ENCODE data around the gene KIR2DL1. TPM values are rescaled to one million over a fixed set of nuclear protein-coding genes. Genes with fewer than 3 reads are reported as not detected.
"Not testable (repeated sequence)": the region's sequence is repeated elsewhere in the genome, so short reads cannot be mapped to it uniquely, and the experiment has no call there.

KIR2DL1 gene
- total RNA-seq, 1 experiment from 2014 or later = not detected

GRCh38 chr19:54825326-54825725, 55.7 kb downstream of the KIR2DL1 start:
- H3K27ac Mint-ChIP-seq; H3K9ac ChIP-seq (ENCODE audit: extremely low read depth, insufficient read length, low read length); H4K20me1 ChIP-seq (ENCODE audit: control insufficient read depth, insufficient read depth, insufficient read length); H3K27ac ChIP-seq (ENCODE audit: insufficient read length, low read depth, low read length); H3T11ph ChIP-seq (ENCODE audit: low read length); H2BK5ac ChIP-seq (ENCODE audit: insufficient read length, low read length); H3K23me2 ChIP-seq (ENCODE audit: insufficient read length, low read depth, low read length, poor library complexity, severe bottlenecking); DNase-seq; H4K8ac ChIP-seq (replicated peaks; ENCODE audit: insufficient read length, low read depth, low read length); H3K79me2 ChIP-seq (ENCODE audit: insufficient read depth, low read length); H3K4me1 ChIP-seq (ENCODE audit: insufficient read depth, low read length); H2BK12ac ChIP-seq (ENCODE audit: insufficient read length, low read depth, low read length); H2AFZ ChIP-seq (ENCODE audit: low read length); H3K79me1 ChIP-seq (ENCODE audit: insufficient read depth, low read depth, low read length, poor library complexity, severe bottlenecking); H3K4me3 Mint-ChIP-seq; H4K91ac ChIP-seq (ENCODE audit: insufficient read length, low read depth, low read length); H2BK120ac ChIP-seq (ENCODE audit: low read depth, low read length, poor library complexity, severe bottlenecking); H3K4me2 ChIP-seq (ENCODE audit: insufficient read depth, insufficient read length, low read length); H2AK5ac ChIP-seq (ENCODE audit: insufficient read length, low read length); H2BK20ac ChIP-seq (ENCODE audit: low read depth, low read length, poor library complexity, severe bottlenecking); H2BK15ac ChIP-seq (ENCODE audit: low read depth, low read length); H4K5ac ChIP-seq (ENCODE audit: insufficient read length, low read depth, low read length); H3K14ac ChIP-seq (ENCODE audit: insufficient read depth, low read length); H3K56ac ChIP-seq (ENCODE audit: insufficient read length, low read depth, low read length); H3K23ac ChIP-seq (ENCODE audit: insufficient read length, low read depth, low read length); H3K4me1 Mint-ChIP-seq; H3K18ac ChIP-seq (ENCODE audit: insufficient read length, low read depth, low read length); H3K4ac ChIP-seq (ENCODE audit: low read depth, low read length); H3K27me3 Mint-ChIP-seq (ENCODE audit: low read depth); H3K27me3 ChIP-seq (ENCODE audit: insufficient read depth, low read length): not testable (repeated sequence)
- WGBS (ENCODE audit: extremely low coverage, insufficient read length, low lambda C conversion rate) = no CpG with 5 or more reads among the region's 7 CpGs
- H3K9me3 ChIP-seq (ENCODE audit: control insufficient read depth, low read depth, low read length) = peaks cover 23% of the 10 kb centered on the region
- Mint-ChIP-seq H3K9me3 (peaks cover 78 to 82% of the 10 kb centered on the region in 2 experiments), H3K36me3 (ENCODE audit: insufficient read depth in 1 of 3, low read depth in 3 of 3) (peaks cover 0 to 35% (median 16%) of the 10 kb centered on the region in 3 experiments; a peak in 5 of 7 replicates)

GRCh38 chr19:54828064-54828463, 58.5 kb downstream of the KIR2DL1 start:
- not testable (repeated sequence) for H4K5ac ChIP-seq (ENCODE audit: insufficient read length, low read depth, low read length)
- WGBS (ENCODE audit: extremely low coverage, insufficient read length, low lambda C conversion rate) = no CpG with 5 or more reads among the region's 8 CpGs

More at GRCh38 chr19:54828064-54828463, 58.5 kb downstream of the KIR2DL1 start:
- not testable (repeated sequence) for H3K4me1 ChIP-seq (ENCODE audit: insufficient read depth, low read length); H3K23me2 ChIP-seq (ENCODE audit: insufficient read length, low read depth, low read length, poor library complexity, severe bottlenecking); H3K23ac ChIP-seq (ENCODE audit: insufficient read length, low read depth, low read length); H3K27me3 Mint-ChIP-seq (ENCODE audit: low read depth); H3K9me3 ChIP-seq (ENCODE audit: control insufficient read depth, low read depth, low read length); H4K20me1 ChIP-seq (ENCODE audit: control insufficient read depth, insufficient read depth, insufficient read length); H2AFZ ChIP-seq (ENCODE audit: low read length); H2BK120ac ChIP-seq (ENCODE audit: low read depth, low read length, poor library complexity, severe bottlenecking); H4K91ac ChIP-seq (ENCODE audit: insufficient read length, low read depth, low read length); H3T11ph ChIP-seq (ENCODE audit: low read length); H3K4me2 ChIP-seq (ENCODE audit: insufficient read depth, insufficient read length, low read length); DNase-seq; H3K18ac ChIP-seq (ENCODE audit: insufficient read length, low read depth, low read length); H3K4me3 Mint-ChIP-seq; H3K9ac ChIP-seq (ENCODE audit: extremely low read depth, insufficient read length, low read length); H2BK12ac ChIP-seq (ENCODE audit: insufficient read length, low read depth, low read length); H2BK15ac ChIP-seq (ENCODE audit: low read depth, low read length); H3K27ac Mint-ChIP-seq; H3K27ac ChIP-seq (ENCODE audit: insufficient read length, low read depth, low read length); H2BK5ac ChIP-seq (ENCODE audit: insufficient read length, low read length); H3K56ac ChIP-seq (ENCODE audit: insufficient read length, low read depth, low read length); H3K4ac ChIP-seq (ENCODE audit: low read depth, low read length); H3K14ac ChIP-seq (ENCODE audit: insufficient read depth, low read length); H3K79me2 ChIP-seq (ENCODE audit: insufficient read depth, low read length); H3K79me1 ChIP-seq (ENCODE audit: insufficient read depth, low read depth, low read length, poor library complexity, severe bottlenecking); H2AK5ac ChIP-seq (ENCODE audit: insufficient read length, low read length); H3K4me1 Mint-ChIP-seq; H2BK20ac ChIP-seq (ENCODE audit: low read depth, low read length, poor library complexity, severe bottlenecking); H3K27me3 ChIP-seq (ENCODE audit: insufficient read depth, low read length); H4K8ac ChIP-seq (replicated peaks; ENCODE audit: insufficient read length, low read depth, low read length)
- Mint-ChIP-seq H3K36me3 (ENCODE audit: insufficient read depth in 1 of 3, low read depth in 3 of 3) (peaks cover 5 to 26% (median 9%) of the 10 kb centered on the region in 3 experiments; a peak in 6 of 7 replicates), H3K9me3 (peaks cover 75 to 80% of the 10 kb centered on the region in 2 experiments)

Measured in H9 (cell line).